HepG2 (cell line): ENCODE measurements around the gene SCUBE2.

Experiments used
- KDM4B ChIP-seq: sonication (generic); formaldehyde crosslinking; IDR thresholded peaks from 2 replicates; pipeline ENCODE4 v1.4.0; 2020; ENCODE audit warnings: missing genetic modification reagents
- MAFK ChIP-seq, 2 experiments: IDR thresholded peaks in 1 of 2; conservative IDR thresholded peaks in 1 of 2; 2 replicates each; pipeline ENCODE4 v1.6.1; 2011; ENCODE audit warnings: improper control_type of control experiment in 2 of 2, low read length in 2 of 2
- MAZ ChIP-seq, 2 experiments: sonication (generic) in 1 of 2; formaldehyde crosslinking in 1 of 2; IDR thresholded peaks; 2 replicates each; pipeline versions ENCODE4 v1.5.0 to v1.6.1; 2012 to 2020; ENCODE audit warnings: low read depth in 2 of 2, mild to moderate bottlenecking in 2 of 2, borderline replicate concordance in 1 of 2, improper control_type of control experiment in 1 of 2, low read length in 1 of 2, missing genetic modification reagents in 1 of 2, moderate library complexity in 1 of 2
- SMC3 ChIP-seq: IDR thresholded peaks from 2 replicates; pipeline ENCODE4 v1.6.1; 2011; ENCODE audit warnings: low read length, improper control_type of control experiment
- ZNF850 ChIP-seq: sonication (generic); formaldehyde crosslinking; conservative IDR thresholded peaks from 2 replicates; pipeline ENCODE4 v1.9.0; 2021; ENCODE audit warnings: mild to moderate bottlenecking, missing genetic modification reagents

GRCh38 chr11:9132203-9132878 lies 40.9 kb upstream of the SCUBE2 start:
- no peak for TF ChIP-seq ZNF850 (CRISPR knock-in tag)
- TF ChIP-seq SMC3, result no peak
- TF ChIP-seq KDM4B (CRISPR knock-in tag), result no peak
- no peak for TF ChIP-seq MAFK (conservative IDR thresholded peaks at IDR 0.05 in 1 of 2, IDR thresholded peaks at IDR 0.05 in 1 of 2; ENCODE audit: low read length in 2 of 2)
- TF ChIP-seq MAZ (IDR thresholded peaks at IDR 0.05; ENCODE audit: borderline replicate concordance, low read depth, low read length), result no peak
- TF ChIP-seq MAZ (CRISPR knock-in tag; IDR thresholded peaks at IDR 0.05; ENCODE audit: low read depth), result no peak
